ENCODE measurements around the gene LMTK2. TPM values are rescaled to one million over a fixed set of nuclear protein-coding genes. Genes with fewer than 3 reads are reported as not detected.

Gene LMTK2
- total RNA-seq, 1 donor = 7.3 TPM

GRCh38 chr7:98231493-98232262, 125.0 kb downstream of the LMTK2 start:
- no peak for DNase-seq (ENCODE audit: low read depth in 2 of 3, low spot score in 2 of 3)

DNA sequence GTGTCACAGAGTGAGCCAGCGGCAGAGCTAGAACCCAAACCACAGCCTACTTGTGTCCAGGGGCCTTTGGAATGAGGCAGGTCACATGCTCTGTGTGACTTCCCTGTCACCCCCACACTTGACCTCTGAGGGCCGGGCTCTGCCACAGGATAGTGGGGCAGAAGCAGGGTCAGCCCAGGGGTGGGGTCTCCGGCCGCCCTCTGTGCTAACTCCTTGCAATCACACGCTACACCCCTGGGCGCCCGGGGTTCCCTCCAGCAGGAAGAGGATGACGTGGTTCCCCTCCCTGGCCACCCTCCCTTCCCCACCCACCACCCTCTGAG, 125.6 kb downstream of the LMTK2 start:
- no peak for DNase-seq (ENCODE audit: low read depth in 2 of 3, low spot score in 2 of 3)

GRCh38 chr7:98232799-98233198, 126.1 kb downstream of the LMTK2 start:
- no peak for DNase-seq (ENCODE audit: low read depth in 2 of 3, low spot score in 2 of 3)

DNA sequence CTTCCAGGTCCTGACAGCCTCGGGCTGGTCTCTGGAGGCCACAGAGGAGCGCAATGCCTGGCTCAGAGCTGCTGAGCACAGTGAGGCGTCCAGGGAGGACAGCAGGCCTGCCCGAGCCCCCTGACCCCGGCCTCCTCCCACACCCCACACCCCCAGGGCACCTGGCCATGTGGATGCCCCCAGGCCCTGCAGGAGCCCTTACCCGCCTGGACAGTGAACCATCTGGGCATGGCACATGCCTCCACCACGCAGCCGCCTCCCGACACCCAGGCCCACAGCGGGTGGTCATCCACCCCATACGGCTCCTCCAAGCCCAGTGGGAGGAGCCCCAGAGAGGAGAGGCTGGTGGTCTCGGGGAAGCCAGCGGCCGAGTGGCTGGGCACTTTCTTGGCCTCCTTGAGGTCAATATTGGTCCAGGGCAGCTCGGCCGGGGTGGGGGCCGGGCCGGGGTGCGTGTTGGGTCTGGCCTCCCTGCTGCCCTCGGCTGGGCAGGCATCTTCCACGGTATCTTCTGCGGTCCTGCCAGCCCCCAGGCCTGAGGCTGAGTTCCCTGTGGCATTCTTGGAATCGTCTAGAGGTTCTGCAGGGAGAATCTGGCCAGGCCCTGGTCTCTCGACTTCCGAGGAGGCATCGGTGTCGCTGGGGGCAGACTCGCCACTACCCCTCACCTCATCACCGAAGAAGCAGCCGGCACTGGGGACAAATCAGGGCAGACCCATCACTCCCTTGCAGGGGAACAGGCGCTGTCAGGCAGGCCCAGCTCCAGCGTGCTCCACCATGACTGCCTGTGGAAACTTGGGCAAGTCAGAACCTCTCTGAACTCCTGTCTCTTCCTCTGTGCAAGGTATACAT, 126.8 kb downstream of the LMTK2 start:
- DNase-seq (ENCODE audit: low read depth in 2 of 3, low spot score in 2 of 3) = no peak

DNA sequence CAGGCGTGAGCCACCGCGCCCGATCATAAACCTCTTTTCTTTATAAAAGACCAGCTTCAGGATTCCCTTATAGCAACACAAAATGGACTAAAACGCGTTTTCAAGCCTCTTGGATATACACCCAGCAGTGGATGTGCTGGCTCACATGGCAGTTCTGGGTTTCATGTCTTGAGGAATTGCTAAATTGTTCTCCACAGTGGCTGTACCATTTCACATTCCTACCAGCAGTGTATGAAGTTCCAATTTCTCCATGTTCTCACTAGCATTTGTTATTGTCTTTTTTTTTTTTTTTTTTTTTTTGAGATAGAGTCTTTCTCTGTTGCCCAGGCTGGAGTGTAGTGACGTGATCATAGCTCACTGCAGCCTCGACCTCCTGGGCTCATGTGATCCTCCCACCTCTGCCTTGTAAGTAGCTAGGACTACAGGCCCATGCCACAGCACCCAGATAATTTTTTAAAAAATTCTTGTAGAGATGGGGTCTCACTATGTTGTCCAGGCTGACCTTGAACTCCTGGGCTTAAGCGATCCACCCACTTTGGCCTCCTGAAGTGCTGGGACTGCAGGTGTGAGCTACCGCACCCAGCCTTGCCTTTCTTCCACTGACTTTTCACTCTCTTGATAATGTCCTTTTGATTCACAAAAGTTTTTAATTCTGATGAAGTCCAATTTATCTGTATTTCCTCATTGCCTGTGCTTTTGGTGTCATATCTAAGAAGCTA, 127.9 kb downstream of the LMTK2 start:
- DNase-seq (ENCODE audit: low read depth in 2 of 3, low spot score in 2 of 3) = no peak

DNA sequence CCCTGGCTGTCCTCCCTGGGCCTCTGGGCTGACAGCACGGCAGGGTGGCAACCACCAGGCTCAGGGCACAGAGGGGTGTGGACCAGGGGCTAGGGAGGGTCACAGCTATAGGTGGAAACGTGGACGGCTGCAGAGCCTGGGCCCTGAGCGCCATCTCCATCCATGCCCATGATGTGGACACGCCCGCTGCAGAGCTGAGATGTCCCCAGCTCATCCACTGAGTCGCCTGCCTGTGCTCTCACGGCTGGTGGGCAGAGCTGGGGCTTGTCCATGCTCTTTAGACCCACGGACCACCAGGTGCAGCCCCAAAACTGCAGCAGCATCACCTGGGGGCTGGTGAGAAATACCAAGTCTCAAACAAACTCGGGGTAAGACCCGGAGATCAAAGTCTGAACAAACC, 129.2 kb downstream of the LMTK2 start:
- DNase-seq (ENCODE audit: low read depth in 2 of 3, low spot score in 2 of 3) = no peak

DNA sequence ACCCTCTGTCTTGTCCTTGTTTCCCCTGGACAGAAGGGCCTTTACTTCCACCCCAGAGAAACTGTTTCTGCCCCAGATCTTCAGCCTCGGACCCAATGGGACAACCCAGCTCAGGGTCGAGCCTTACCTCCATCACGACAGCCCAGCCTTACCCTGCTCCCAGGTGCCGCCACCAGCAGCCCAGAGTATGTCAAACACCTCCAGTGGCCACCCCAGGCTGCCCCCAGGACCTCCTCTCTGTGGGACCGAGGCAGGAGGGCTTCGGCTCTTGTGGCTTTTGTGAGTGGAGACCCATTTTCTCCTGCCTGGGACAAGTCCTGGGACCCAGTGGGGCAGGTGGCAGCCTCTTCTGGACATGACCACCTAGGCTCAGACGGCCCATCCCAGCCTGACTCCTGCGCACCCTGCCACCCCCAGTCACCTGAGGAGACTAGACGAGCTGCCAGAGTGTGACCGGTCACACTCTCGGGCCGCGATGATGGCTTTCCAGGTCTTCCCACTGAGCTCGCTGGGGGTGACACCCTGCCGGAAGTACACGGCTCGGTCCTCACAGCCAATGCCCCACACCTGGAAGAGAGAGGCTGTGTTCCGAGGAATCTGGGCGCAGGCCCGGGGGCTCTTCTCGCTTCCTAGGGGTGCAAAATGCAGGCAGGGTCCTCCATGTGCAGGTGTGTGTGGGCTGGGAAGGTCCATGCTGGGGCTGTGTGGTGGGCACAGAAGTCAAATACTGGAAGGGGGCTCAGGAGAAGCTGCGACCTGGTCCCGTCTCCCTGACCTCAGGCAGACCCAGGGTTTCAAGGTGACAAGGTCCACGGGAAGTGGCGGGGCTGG, 129.9 kb downstream of the LMTK2 start:
- DNase-seq (ENCODE audit: low read depth in 2 of 3, low spot score in 2 of 3) = no peak

GRCh38 chr7:98238076-98238475, 131.4 kb downstream of the LMTK2 start:
- no peak for DNase-seq (ENCODE audit: low read depth in 2 of 3, low spot score in 2 of 3)

GRCh38 chr7:98238976-98239375, 132.3 kb downstream of the LMTK2 start:
- DNase-seq (ENCODE audit: low read depth in 2 of 3, low spot score in 2 of 3) = no peak

DNA sequence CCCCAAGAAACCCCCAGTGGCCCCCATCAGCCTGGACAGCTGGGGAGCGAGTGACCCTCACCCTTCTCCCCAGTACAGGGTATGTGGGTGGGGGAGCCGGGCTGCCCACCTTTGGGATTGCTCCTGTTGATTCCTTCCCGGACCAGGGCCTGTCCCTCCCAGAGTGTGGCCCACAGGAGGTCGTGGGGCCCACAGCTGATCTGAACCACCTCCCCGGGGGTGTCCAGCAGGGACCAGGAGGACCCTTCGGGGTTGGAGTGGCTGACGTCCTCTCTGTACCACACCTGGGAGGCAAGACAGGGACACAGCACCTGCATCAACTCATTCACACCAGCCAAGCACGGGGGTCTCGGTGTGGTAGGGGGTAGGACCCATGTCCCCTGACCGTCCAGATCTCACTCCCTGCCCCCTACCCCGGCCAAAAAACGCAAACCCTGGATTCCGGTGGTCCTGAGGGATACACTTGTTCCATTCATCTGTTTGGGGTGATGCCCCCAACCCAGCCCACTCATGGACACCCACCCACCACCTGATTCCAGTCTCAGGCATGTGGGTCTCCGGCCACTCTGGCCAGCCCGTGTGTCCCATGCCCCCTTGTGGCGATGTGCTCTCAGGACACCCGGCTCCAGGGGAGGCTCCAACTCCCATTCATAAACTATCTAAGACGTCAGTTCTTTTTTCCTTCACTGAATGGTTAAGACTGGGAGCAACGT, 134.5 kb downstream of the LMTK2 start:
- DNase-seq (ENCODE audit: low read depth in 2 of 3, low spot score in 2 of 3) = peak in 1 of 3 donors; percentile 25

DNA sequence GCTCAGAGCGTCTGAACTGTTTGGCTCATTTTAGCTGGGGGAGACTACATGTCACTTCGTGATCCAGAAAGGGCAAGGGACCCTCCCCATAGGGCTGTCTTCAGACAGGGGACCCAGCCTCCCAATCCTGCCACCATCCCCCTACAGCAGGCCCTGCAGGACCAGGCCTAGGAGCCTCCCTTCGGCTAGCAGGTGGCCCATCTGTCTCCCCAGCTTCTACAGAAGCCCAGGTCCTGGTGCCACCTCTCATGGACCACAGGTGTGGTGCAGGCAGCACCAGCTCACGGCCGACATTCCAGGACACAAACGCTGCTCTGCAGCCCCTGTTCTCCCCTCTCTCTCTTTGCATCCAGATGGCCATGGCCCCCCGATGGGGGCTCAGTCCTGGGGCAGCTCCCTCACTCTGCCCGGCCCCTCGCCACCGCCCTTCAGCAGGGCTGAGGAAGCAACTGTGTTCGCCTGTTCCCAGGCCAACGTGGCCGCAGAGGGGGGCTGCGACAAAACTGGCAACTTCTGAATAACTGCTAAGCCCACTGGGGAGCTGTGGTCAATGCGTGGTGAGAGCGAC, 135.1 kb downstream of the LMTK2 start:
- DNase-seq (ENCODE audit: low read depth in 2 of 3, low spot score in 2 of 3) = no peak

GRCh38 chr7:98242342-98242741, 135.7 kb downstream of the LMTK2 start:
- DNase-seq (ENCODE audit: low read depth in 2 of 3, low spot score in 2 of 3) = no peak

DNA sequence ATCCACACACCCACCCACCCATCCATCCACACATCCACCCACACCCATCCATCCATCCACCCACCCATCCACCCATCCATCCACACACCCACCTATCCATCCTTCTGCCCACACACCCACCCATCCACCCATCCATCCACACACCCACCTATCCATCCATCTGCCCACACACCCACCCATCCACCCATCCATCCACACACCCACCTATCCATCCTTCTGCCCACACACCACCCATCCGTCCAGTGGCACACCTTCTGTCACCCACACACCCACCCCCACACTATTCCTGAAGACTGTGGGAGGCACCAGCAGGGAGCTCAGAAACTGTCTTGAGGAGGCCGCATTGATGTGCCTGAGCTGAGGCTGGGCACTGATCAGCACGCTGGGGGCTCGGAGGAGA, 136.3 kb downstream of the LMTK2 start:
- no peak for DNase-seq (ENCODE audit: low read depth in 2 of 3, low spot score in 2 of 3)

- no peak for DNase-seq (ENCODE audit: low read depth in 2 of 3, low spot score in 2 of 3)
Observed at GRCh38 chr7:98244871-98245270, 138.2 kb downstream of the LMTK2 start.

GRCh38 chr7:98248156-98248555, 141.5 kb downstream of the LMTK2 start:
- no peak for DNase-seq (ENCODE audit: low read depth in 2 of 3, low spot score in 2 of 3)

DNA sequence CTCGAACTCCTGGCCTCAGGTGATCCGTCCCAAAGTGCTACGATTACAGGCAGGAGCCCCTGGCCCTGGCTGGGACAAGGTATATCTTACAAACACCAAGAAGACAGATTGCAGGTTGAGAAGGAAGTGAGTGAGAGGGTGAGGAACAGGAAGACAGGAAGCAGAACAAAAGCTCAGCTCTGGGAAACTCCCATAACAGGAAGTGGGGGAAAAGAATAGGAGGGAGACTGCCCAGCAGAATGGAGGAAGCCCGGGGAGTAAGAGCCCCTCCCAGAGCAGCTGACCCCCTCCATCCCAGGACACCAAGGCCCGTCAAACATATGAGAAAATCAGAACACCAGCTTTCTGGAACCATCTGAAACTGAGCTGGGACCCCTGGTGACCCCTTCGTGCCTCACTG, 142.4 kb downstream of the LMTK2 start:
- no peak for DNase-seq (ENCODE audit: low read depth in 2 of 3, low spot score in 2 of 3)

GRCh38 chr7:98250789-98251188, 144.1 kb downstream of the LMTK2 start:
- DNase-seq (ENCODE audit: low read depth in 2 of 3, low spot score in 2 of 3) = peak in 1 of 3 donors; percentile 23

GRCh38 chr7:98251231-98251600, 144.6 kb downstream of the LMTK2 start:
- DNase-seq (ENCODE audit: low read depth in 2 of 3, low spot score in 2 of 3) = peak in 2 of 3 donors; percentile 28 to 33

- peak; percentile 71 to 85 (median 76) for DNase-seq (ENCODE audit: low read depth in 2 of 3, low spot score in 2 of 3)
Observed at GRCh38 chr7:98251601-98252424, 145.2 kb downstream of the LMTK2 start, which contains the start of gene TECPR1. Gene TECPR1 (minus strand): TSS chr7:98252232. CDS start chr7:98246146, 6,086 bp downstream.
